Smooth muscle cell (in vitro differentiated cells): ENCODE measurements around the gene SOX8. TPM values are rescaled to one million over a fixed set of nuclear protein-coding genes. Genes with fewer than 3 reads are reported as not detected.
"Not testable (repeated sequence)": the region's sequence is repeated elsewhere in the genome, so short reads cannot be mapped to it uniquely, and the experiment has no call there.

Experiments used
- DNase-seq: peaks from one replicate; lab custom pipeline; 2025; ENCODE audit not compliant: unreplicated experiment; lab: John Stamatoyannopoulos, UW
- H2AFZ ChIP-seq: fragments of 200-600 bp; sonication (generic); 2 replicates; pipeline ENCODE4 v1.6.0; 2016; ENCODE audit warnings: antibody characterized with exemption, low read depth, mild to moderate bottlenecking
- H3F3A ChIP-seq: fragments of 200-600 bp; sonication (generic); 2 replicates; pipeline ENCODE4 v1.6.0; 2017; ENCODE audit warnings: antibody characterized with exemption, low read depth
- H3K27ac ChIP-seq: fragments of 200-600 bp; sonication (generic); 2 replicates; pipeline ENCODE4 v1.5.1; 2016; ENCODE audit warnings: low read depth, mild to moderate bottlenecking
- H3K27me3 ChIP-seq: fragments of 200-600 bp; sonication (generic); 2 replicates; pipeline ENCODE4 v1.6.1; 2016; ENCODE audit warnings: low read depth, mild to moderate bottlenecking
- H3K36me3 ChIP-seq: fragments of 200-600 bp; sonication (generic); 2 replicates; pipeline ENCODE4 v1.5.1; 2016; ENCODE audit warnings: low read depth
- H3K4me1 ChIP-seq: fragments of 200-600 bp; sonication (generic); 2 replicates; pipeline ENCODE4 v1.5.1; 2016; ENCODE audit warnings: low read depth
- H3K4me2 ChIP-seq: fragments of 200-600 bp; sonication (generic); 2 replicates; pipeline ENCODE4 v1.6.0; 2016; ENCODE audit warnings: mild to moderate bottlenecking
- H3K4me3 ChIP-seq: fragments of 200-600 bp; sonication (generic); 2 replicates; pipeline ENCODE4 v1.5.1; 2016; ENCODE audit warnings: mild to moderate bottlenecking
- H3K79me2 ChIP-seq: fragments of 200-600 bp; sonication (generic); 2 replicates; pipeline ENCODE4 v1.6.0; 2016; ENCODE audit warnings: low read depth, mild to moderate bottlenecking
- H3K9ac ChIP-seq: fragments of 200-600 bp; sonication (generic); 2 replicates; pipeline ENCODE4 v1.6.0; 2016; ENCODE audit warnings: low read depth
- H3K9me3 ChIP-seq: fragments of 200-600 bp; sonication (generic); replicated peaks from 2 replicates; pipeline ENCODE4 v1.5.1; 2016; ENCODE audit warnings: low read depth
- H4K20me1 ChIP-seq: fragments of 200-600 bp; sonication (generic); 2 replicates; pipeline ENCODE4 v1.6.0; 2016; ENCODE audit warnings: low read depth
- WGBS: methylation state at CpG from one replicate; pipeline ENCODE4 v1.1.7; 2016; ENCODE audit warnings: low lambda C conversion rate; 5-methylcytosine and 5-hydroxymethylcytosine counted together
- polyA plus RNA-seq: library from polyadenylated mRNA; unstranded; fragments of >200 nt; fragmentation: Nextera tagmentation; extraction: Ambion mirVana; gene quantifications from 2 replicates; pipeline ENCODE4 v1.2.1, GENCODE V29; 2016
- total RNA-seq: library from RNA; depleted of rRNA; stranded (reverse); fragments of >200 nt; gene quantifications from 2 replicates; pipeline ENCODE4 v1.2.3, GENCODE V29; 2014
- TF ChIP-seq, protein P1 (sequence below): fragments of 200-600 bp; sonication (generic); IDR thresholded peaks from 2 replicates; pipeline ENCODE4 v1.5.1; 2017; ENCODE audit warnings: borderline replicate concordance, mild to moderate bottlenecking, antibody characterized with exemption; ENCODE audit not compliant: insufficient read depth, poor library complexity, severe bottlenecking

SOX8 gene
- total and polyA plus RNA-seq, 2 experiments from 2014 or later, result 1.8 to 3.5 TPM

DNA sequence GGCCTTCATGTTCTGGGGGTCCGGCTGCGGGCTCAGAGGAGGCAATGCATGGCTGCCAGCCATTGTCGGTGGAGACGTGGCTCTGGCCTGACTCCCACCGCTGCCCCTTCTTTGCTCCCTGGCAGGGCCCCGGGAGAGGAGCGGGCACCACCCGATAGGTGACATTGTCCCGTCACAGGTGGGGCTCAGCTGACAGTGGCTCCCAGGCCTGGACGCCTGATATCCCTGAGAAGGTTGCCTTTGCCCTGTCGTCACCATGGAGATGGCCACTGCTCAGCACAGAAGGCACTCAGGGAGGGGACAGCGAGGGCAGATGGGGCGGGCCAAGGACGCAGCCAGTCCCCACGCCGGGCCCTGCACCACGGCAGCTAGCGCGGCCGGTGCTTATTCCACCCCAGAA lies 42.6 kb downstream of the SOX8 start:
- Histone ChIP-seq H3K9me3 (no peaks in the 10 kb centered on the region), H3K36me3 (no peaks in the 10 kb centered on the region), H3K27me3 (no peaks in the 10 kb centered on the region), H4K20me1 (no peaks in the 10 kb centered on the region), H3K4me1 (peaks cover 8% of the 10 kb centered on the region), H2AFZ (no peak overlapping the region), H3F3A (no peaks in the 10 kb centered on the region), H3K27ac (no peak overlapping the region), H3K79me2 (no peaks in the 10 kb centered on the region), H3K4me3 (no peak overlapping the region), H3K9ac (no peak overlapping the region), H3K4me2 (no peak overlapping the region)
- WGBS, result 93% methylated on average over 18 of the region's 20 CpGs
- TF ChIP-seq, protein P1, sequence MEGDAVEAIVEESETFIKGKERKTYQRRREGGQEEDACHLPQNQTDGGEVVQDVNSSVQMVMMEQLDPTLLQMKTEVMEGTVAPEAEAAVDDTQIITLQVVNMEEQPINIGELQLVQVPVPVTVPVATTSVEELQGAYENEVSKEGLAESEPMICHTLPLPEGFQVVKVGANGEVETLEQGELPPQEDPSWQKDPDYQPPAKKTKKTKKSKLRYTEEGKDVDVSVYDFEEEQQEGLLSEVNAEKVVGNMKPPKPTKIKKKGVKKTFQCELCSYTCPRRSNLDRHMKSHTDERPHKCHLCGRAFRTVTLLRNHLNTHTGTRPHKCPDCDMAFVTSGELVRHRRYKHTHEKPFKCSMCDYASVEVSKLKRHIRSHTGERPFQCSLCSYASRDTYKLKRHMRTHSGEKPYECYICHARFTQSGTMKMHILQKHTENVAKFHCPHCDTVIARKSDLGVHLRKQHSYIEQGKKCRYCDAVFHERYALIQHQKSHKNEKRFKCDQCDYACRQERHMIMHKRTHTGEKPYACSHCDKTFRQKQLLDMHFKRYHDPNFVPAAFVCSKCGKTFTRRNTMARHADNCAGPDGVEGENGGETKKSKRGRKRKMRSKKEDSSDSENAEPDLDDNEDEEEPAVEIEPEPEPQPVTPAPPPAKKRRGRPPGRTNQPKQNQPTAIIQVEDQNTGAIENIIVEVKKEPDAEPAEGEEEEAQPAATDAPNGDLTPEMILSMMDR, result no peak
- no peak for DNase-seq

DNA sequence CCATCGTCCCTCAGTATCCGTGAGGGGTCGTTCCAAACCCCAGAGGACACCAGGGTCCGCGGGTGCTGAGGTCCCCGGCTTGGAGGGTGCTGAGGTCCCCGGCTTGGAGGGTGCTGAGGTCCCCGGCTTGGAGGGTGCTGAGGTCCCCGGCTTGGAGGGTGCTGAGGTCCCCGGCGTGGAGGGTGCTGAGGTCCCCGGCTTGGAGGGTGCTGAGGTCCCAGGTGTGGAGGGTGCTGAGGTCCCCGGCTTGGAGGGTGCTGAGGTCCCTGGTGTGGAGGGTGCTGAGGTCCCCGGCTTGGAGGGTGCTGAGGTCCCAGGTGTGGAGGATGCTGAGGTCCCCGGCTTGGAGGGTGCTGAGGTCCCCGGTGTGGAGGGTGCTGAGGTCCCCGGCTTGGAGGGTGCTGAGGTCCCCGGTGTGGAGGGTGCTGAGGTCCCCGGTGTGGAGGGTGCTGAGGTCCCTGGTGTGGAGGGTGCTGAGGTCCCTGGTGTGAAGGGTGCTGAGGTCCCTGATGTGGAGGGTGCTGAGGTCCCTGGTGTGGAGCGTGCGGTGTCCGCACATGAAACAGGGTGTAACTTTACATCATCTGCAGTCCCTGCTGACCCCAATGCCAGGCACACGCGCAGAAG lies 43.7 kb downstream of the SOX8 start:
- H3K27me3 ChIP-seq, H3K27ac ChIP-seq, H3K9ac ChIP-seq: not testable (repeated sequence)

DNA sequence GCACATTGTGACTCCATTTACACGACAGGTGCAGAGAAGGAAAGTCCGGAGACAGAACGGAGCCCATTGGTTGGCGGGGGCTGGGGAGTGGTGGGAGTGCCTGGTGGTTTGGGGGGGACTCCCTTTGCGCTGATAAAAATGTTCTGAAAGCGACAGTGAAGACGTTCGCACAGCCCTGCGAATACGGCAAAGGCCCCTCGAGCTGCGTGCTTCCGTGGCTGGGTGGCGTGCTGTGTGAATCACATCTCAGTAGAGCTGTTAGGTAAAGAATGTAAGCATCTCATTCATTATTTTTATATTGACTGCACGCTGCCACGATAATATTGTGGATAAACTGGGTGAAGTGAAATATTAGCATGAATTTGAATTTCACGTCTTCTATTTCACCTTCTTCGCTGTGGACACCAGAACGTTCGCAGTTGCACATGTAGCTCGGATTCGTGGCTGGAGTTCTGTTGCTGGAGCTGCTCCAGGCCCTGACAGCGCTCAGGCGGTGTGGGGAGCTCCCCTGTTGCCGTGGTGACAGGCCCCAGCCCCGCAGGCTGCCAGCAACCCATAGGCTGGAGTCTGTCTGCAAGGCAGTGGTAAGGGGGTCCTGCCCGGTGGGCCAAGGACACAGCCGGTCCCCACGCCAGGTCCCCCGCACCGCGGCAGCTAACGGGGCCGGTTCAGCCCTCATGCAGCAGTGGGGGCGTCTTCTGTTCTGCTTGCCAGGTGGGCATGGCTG lies 44.6 kb downstream of the SOX8 start:
- no peak for DNase-seq
- Histone ChIP-seq H2AFZ (no peak overlapping the region), H3K27ac (no peak overlapping the region), H3K4me3 (no peak overlapping the region), H3K9me3 (no peaks in the 10 kb centered on the region), H3K36me3 (no peaks in the 10 kb centered on the region), H3F3A (no peaks in the 10 kb centered on the region), H3K79me2 (no peaks in the 10 kb centered on the region), H4K20me1 (no peaks in the 10 kb centered on the region), H3K4me1 (no peaks in the 10 kb centered on the region), H3K4me2 (peak overlapping the region; percentile 6), H3K27me3 (no peaks in the 10 kb centered on the region), H3K9ac (no peak overlapping the region)
- TF ChIP-seq, protein P1, result no peak
- 85% methylated on average over 32 of the region's 35 CpGs for WGBS

More for the DNA sequence above, 43.7 kb downstream of the SOX8 start:
- WGBS, result 76% methylated on average over 24 of the region's 24 CpGs
- not testable (repeated sequence) for H3K4me3 ChIP-seq, H2AFZ ChIP-seq, H3K9me3 ChIP-seq, H3F3A ChIP-seq, H3K36me3 ChIP-seq, H4K20me1 ChIP-seq, H3K4me2 ChIP-seq, H3K4me1 ChIP-seq, H3K79me2 ChIP-seq
- peak; percentile 17 for DNase-seq

DNA sequence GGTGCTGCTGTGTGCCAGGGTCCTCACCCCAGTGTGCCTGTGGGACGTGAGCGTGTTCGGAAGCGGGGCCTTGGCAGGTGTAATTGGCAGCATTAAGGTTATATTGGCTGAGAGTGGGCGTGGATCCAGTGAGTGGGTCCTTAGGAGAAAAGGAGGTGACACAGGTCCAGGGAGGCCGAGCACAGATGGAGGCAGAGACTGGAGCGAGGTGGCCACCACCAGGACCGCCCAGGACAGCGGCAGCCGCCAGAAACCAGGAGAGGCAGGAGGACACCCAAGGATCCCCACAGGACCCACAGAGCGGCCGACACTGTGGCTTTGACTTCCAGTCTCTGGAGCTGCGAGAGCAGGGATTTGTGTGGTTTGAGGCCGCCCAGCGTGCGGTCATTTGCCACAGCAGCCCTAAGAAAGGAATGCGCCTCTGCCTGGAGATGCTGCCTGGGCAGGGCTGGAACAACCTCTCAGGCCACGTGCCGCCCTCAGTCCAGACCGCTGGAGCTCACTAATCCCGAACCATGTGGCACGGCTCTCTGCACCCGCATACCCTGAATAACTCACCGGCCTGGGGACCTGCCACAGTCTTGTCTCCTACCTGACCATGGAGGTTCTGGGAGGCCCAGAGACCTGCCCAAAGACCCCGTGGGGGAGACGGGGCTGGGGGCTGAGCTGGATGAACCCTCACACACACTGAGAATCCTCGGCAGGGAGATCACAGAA lies 45.4 kb downstream of the SOX8 start:
- H3K27me3 ChIP-seq, result no peaks in the 10 kb centered on the region
- H3F3A ChIP-seq, result no peaks in the 10 kb centered on the region
- H3K9ac ChIP-seq, result no peak overlapping the region
- no peak overlapping the region for H3K27ac ChIP-seq
- no peaks in the 10 kb centered on the region for H3K9me3 ChIP-seq
- no peaks in the 10 kb centered on the region for H4K20me1 ChIP-seq
- no peaks in the 10 kb centered on the region for H3K79me2 ChIP-seq
- H3K4me3 ChIP-seq, result no peak overlapping the region
- no peaks in the 10 kb centered on the region for H3K4me1 ChIP-seq
- H3K36me3 ChIP-seq, result no peaks in the 10 kb centered on the region
- no peak for DNase-seq
- 72% methylated on average over 26 of the region's 27 CpGs for WGBS
- TF ChIP-seq, protein P1, result no peak
- H3K4me2 ChIP-seq, result peak overlapping the region; percentile 6
- H2AFZ ChIP-seq, result no peak overlapping the region
